Kidney (tissue), 14 donors: ENCODE results near the gene ATP2C2. TPM values are rescaled to one million over a fixed set of nuclear protein-coding genes. Genes with fewer than 3 reads are reported as not detected.

ENCODE experiments used
- DNase-seq, 5 donors: peaks; one replicate each; pipeline ENCODE4 v3.0.0-alpha.2; 2013 to 2020
- FAIRE-seq: peaks from 2 replicates; lab custom pipeline; 2012; peaks lifted over from hg19 to GRCh38; lab: Jason Lieb, UNC
- H3K27ac ChIP-seq, 2 donors: one replicate each; pipeline ENCODE4 v1.7.0; 2013; ENCODE audit warnings: low read depth in 2 of 2, low read length in 2 of 2, inconsistent platforms in 1 of 2
- H3K27me3 ChIP-seq: one replicate; pipeline ENCODE4 v1.7.1; 2013; ENCODE audit warnings: low read length, inconsistent platforms; ENCODE audit not compliant: control insufficient read depth, insufficient read depth
- H3K36me3 ChIP-seq, 3 donors: one replicate each; pipeline versions ENCODE4 v1.7.0 to v1.7.1; 2013; ENCODE audit warnings: low read length in 3 of 3, control low read depth in 1 of 3, inconsistent platforms in 1 of 3; ENCODE audit not compliant: insufficient read depth in 3 of 3, control insufficient read depth in 2 of 3
- H3K4me1 ChIP-seq, 3 donors: one replicate each; pipeline versions ENCODE4 v1.7.0 to v1.7.1; 2013; ENCODE audit warnings: low read length in 3 of 3, inconsistent platforms in 1 of 3, low read depth in 1 of 3; ENCODE audit not compliant: control insufficient read depth in 2 of 3, insufficient read depth in 2 of 3
- H3K4me3 ChIP-seq, 3 donors: one replicate each; pipeline versions ENCODE4 v1.7.0 to v1.8.1; 2013; ENCODE audit warnings: low read length in 3 of 3, control low read depth in 1 of 3, inconsistent platforms in 1 of 3
- H3K9ac ChIP-seq, 3 donors: one replicate each; pipeline versions ENCODE4 v1.7.0 to v1.7.1; 2013; ENCODE audit warnings: low read length in 3 of 3, control low read depth in 1 of 3, inconsistent platforms in 1 of 3
- H3K9me3 ChIP-seq, 3 donors: one replicate each; pipeline versions ENCODE4 v1.7.0 to v1.7.1; 2013; ENCODE audit warnings: low read length in 3 of 3, control low read depth in 1 of 3, inconsistent platforms in 1 of 3; ENCODE audit not compliant: control insufficient read depth in 2 of 3, insufficient read depth in 1 of 3
- intact Hi-C: fragments of 100-400 bp; cut with DNase I; formaldehyde crosslinking; loops from one replicate; pipeline ENCODE4 v1.11.1; 2022
- polyA plus RNA-seq: library from polyadenylated mRNA; stranded (reverse); fragments of 350-450 nt; fragmentation: Illumina TruSeq; extraction: RNeasy Lipid Tissue Mini Kit (QIAGEN cat#74804); gene quantifications from one replicate; pipeline ENCODE4 v1.2.3, GENCODE V29; 2014; ENCODE audit warnings: low read depth, low replicate concordance; ENCODE audit not compliant: insufficient read depth
- total RNA-seq: library from RNA; stranded (reverse); fragmentation: NEBNext Ultra II Directional; extraction: Animal tissue kit (Norgen Biotek cat#: 25700); gene quantifications from one replicate; pipeline ENCODE4 v1.2.1, GENCODE V29; 2021
- TF ChIP-seq, protein P1 (sequence below): IDR thresholded peaks from 3 replicates; pipeline ENCODE4 v1.5.1; 2012; ENCODE audit warnings: mild to moderate bottlenecking, moderate library complexity, borderline replicate concordance; ENCODE audit not compliant: insufficient read depth; ENCODE audit errors: extremely low read depth
- donor health status: control.
- donor health status: control.
- donor health status: control.
- donor health status: control.
- donor health status: control.
- donor health status: DM: yes; HTN: yes; CAD: no.
- donor health status: Normal renal cell carcinoma (clear cell type).

Gene ATP2C2
- total and polyA plus RNA-seq, 2 donors from 2014 or later, result 2.2 to 2.6 TPM

DNA sequence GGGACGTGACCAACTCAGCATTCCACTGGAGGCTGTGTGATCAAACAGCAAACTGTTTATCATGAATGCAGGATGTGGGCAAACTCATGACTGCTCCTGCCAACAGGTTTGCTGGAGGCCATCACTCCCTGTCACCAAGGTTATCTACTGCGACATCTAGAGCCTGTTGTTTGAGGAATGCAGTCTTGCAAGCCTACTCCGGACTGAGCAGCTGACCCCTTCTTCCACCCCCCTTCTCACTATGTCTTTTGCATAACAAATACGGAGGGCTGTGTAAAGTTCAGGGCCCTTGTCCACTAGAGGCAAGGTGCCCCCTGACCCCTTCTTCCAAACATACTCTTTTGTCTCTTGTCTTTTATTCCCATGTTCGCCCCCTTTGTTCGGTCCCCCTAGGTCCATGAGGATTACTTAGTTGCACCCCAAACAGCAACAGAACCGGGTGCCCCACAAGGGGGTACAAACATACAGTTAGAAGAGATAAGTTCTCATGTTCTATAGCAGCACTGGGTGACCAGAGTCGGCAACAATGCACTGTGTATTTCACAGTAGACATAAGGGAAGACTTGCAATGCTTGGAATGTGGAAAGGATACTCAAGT is 107.4 kb downstream of the ATP2C2 start:
- Histone ChIP-seq H3K4me1 (no peaks in the 10 kb centered on the region), H3K9ac (no peak overlapping the region), H3K4me3 (no peak overlapping the region), H3K9me3 (no peaks in the 10 kb centered on the region), H3K27me3 (no peaks in the 10 kb centered on the region), H3K36me3 (no peaks in the 10 kb centered on the region), H3K27ac (no peak overlapping the region)
- DNase-seq, result no peak
- TF ChIP-seq, protein P1, sequence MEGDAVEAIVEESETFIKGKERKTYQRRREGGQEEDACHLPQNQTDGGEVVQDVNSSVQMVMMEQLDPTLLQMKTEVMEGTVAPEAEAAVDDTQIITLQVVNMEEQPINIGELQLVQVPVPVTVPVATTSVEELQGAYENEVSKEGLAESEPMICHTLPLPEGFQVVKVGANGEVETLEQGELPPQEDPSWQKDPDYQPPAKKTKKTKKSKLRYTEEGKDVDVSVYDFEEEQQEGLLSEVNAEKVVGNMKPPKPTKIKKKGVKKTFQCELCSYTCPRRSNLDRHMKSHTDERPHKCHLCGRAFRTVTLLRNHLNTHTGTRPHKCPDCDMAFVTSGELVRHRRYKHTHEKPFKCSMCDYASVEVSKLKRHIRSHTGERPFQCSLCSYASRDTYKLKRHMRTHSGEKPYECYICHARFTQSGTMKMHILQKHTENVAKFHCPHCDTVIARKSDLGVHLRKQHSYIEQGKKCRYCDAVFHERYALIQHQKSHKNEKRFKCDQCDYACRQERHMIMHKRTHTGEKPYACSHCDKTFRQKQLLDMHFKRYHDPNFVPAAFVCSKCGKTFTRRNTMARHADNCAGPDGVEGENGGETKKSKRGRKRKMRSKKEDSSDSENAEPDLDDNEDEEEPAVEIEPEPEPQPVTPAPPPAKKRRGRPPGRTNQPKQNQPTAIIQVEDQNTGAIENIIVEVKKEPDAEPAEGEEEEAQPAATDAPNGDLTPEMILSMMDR, result no peak
- intact Hi-C loops, result no loop called here
- no peak for FAIRE-seq

DNA sequence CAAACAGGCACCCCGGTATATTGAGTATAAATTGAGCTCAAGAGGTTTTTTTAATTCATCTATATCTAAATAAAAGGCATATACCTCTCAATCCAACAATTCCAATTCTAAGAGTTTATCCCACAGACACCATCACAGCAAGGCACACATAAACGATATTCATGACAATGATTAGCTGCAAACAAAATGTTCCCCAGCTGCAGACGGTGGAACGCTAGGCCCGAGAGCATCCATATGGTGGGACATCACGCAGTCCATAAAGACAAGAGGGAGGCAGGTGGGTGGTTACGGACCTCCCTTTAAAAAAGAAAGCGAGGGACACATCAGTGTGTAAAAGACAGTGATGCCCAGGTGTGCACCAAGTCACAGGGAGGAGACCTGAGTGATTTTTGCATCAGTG is 108.1 kb downstream of the ATP2C2 start:
- intact Hi-C loops, result no loop called here
- TF ChIP-seq, protein P1, result no peak
- Histone ChIP-seq H3K36me3 (no peaks in the 10 kb centered on the region), H3K4me3 (no peak overlapping the region), H3K27me3 (no peaks in the 10 kb centered on the region), H3K27ac (no peak overlapping the region), H3K9ac (no peak overlapping the region), H3K9me3 (no peaks in the 10 kb centered on the region), H3K4me1 (no peaks in the 10 kb centered on the region)
- no peak for FAIRE-seq
- DNase-seq, result no peak

DNA sequence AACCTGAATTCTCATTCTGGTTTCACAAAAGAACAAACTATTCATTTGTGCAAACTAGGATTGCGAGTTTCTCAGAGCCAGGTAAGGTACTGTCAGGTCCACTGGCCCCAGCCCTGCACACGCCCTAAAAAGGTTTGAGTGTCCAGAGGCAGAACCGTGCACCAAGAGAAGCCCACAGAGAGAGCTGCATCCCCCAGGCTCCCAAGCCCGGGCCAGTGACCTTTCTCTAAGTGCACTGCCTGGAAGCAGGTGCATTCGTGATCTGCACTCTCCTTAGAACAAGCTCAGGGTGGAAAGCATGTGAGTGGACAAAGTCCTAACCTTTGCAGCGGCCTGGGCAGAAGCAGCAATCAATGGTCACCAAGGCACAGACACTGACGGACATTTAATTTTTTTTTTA is 109.3 kb downstream of the ATP2C2 start:
- FAIRE-seq, result no peak
- H3K36me3 ChIP-seq, result peaks cover 0 to under 1% (median 0%) of the 10 kb centered on the region in 3 donors
- no peak overlapping the region for H3K4me3 ChIP-seq
- H3K9me3 ChIP-seq, result no peaks in the 10 kb centered on the region
- intact Hi-C loops, result no loop called here
- H3K4me1 ChIP-seq, result no peaks in the 10 kb centered on the region
- no peak overlapping the region for H3K9ac ChIP-seq
- no peaks in the 10 kb centered on the region for H3K27me3 ChIP-seq
- DNase-seq, result no peak
- TF ChIP-seq, protein P1, result no peak
- H3K27ac ChIP-seq, result no peak overlapping the region
